Endothelial cell of umbilical vein (primary cell): ENCODE measurements around the gene PTPMT1. TPM values are rescaled to one million over a fixed set of nuclear protein-coding genes. Genes with fewer than 3 reads are reported as not detected.

ENCODE experiments used
- BruUV-seq: library from RNA; stranded (reverse); fragments of 400-500 nt; replicated peaks from 2 replicates; lab custom pipeline; 2021; lab: Mats Ljungman, UMichigan
- CTCF ChIA-PET: fragments of 300-600, 350-600 bp; sonication (Branson Sonifier 250); formaldehyde crosslinking; loops from one replicate; lab custom pipeline; 2021; ENCODE audit warnings: antibody characterized with exemption, inconsistent platforms; lab: Charles Lee
- POLR2A ChIA-PET: fragments of 300-600, 350-600 bp; sonication (Branson Sonifier 250); formaldehyde crosslinking; loops from one replicate; lab custom pipeline; 2021; ENCODE audit warnings: antibody characterized with exemption, inconsistent platforms; lab: Charles Lee
- DNase-seq: peaks from one replicate; pipeline ENCODE4 v3.0.0-alpha.2; 2011; ENCODE audit warnings: low read depth, low spot score
- FAIRE-seq: peaks from 2 replicates; lab custom pipeline; 2011; peaks lifted over from hg19 to GRCh38; lab: Jason Lieb, UNC
- H2AFZ ChIP-seq: 2 replicates; pipeline ENCODE4 v1.6.0; 2012; ENCODE audit warnings: low read depth, low read length, control low read depth, inconsistent platforms
- H3K27ac ChIP-seq: 2 replicates; pipeline ENCODE4 v1.5.1; 2011; ENCODE audit warnings: low read depth, mild to moderate bottlenecking, control low read depth, low read length, moderate library complexity; ENCODE audit not compliant: insufficient read depth
- H3K27me3 ChIP-seq, 2 experiments: 2 replicates each; pipeline versions ENCODE4 v1.6.0 to v1.6.1; 2011; ENCODE audit warnings: low read length in 2 of 2, mixed read lengths in 1 of 2; ENCODE audit not compliant: control insufficient read depth in 2 of 2, insufficient read depth in 2 of 2
- H3K36me3 ChIP-seq, 2 experiments: 2 replicates in 1 of 2; 3 replicates in 1 of 2; pipeline ENCODE4 v1.5.1; 2011; ENCODE audit warnings: low read length in 2 of 2, mild to moderate bottlenecking in 1 of 2, moderate library complexity in 1 of 2; ENCODE audit not compliant: control insufficient read depth in 2 of 2, insufficient read depth in 2 of 2; ENCODE audit errors: extremely low read depth in 1 of 2
- H3K4me1 ChIP-seq: 3 replicates; pipeline ENCODE4 v1.5.1; 2011; ENCODE audit warnings: mild to moderate bottlenecking, low read length; ENCODE audit not compliant: control insufficient read depth, insufficient read depth; ENCODE audit errors: extremely low read depth
- H3K4me2 ChIP-seq: 2 replicates; pipeline ENCODE4 v1.6.1; 2011; ENCODE audit warnings: low read length, control low read depth, mixed read lengths; ENCODE audit not compliant: insufficient read depth
- H3K4me3 ChIP-seq, 3 experiments: fragments of 200-600 bp in 1 of 3; sonication (generic), shearing (Covaris generic) in 1 of 3; replicated peaks in 1 of 3; 2 replicates each; pipeline ENCODE4 v1.5.1; 2011 to 2016; ENCODE audit warnings: control low read depth in 3 of 3, low read length in 3 of 3, mild to moderate bottlenecking in 2 of 3, inconsistent platforms in 1 of 3, low read depth in 1 of 3, moderate library complexity in 1 of 3; ENCODE audit not compliant: insufficient read depth in 1 of 3
- H3K79me2 ChIP-seq: 2 replicates; pipeline ENCODE4 v1.6.0; 2012; ENCODE audit warnings: low read length, inconsistent platforms; ENCODE audit not compliant: control insufficient read depth, insufficient read depth
- H3K9ac ChIP-seq: replicated peaks from 2 replicates; pipeline ENCODE3; 2011; ENCODE audit warnings: low read length, control low read depth; ENCODE audit not compliant: insufficient read depth; ENCODE audit errors: extremely low read depth
- H3K9me1 ChIP-seq: replicated peaks from 3 replicates; pipeline ENCODE4 v1.6.0; 2011; ENCODE audit warnings: mild to moderate bottlenecking, low read length; ENCODE audit not compliant: control insufficient read depth, insufficient read depth; ENCODE audit errors: extremely low read depth
- H3K9me3 ChIP-seq: replicated peaks from 2 replicates; pipeline ENCODE4 v1.5.1; 2012; ENCODE audit warnings: low read length, inconsistent platforms; ENCODE audit not compliant: control insufficient read depth, insufficient read depth
- H4K20me1 ChIP-seq: replicated peaks from 2 replicates; pipeline ENCODE3; 2011; ENCODE audit warnings: mild to moderate bottlenecking, low read length; ENCODE audit not compliant: control insufficient read depth, insufficient read depth; ENCODE audit errors: extremely low read depth
- EZH2 ChIP-seq: IDR thresholded peaks from 2 replicates; pipeline ENCODE4 v1.6.1; 2012; ENCODE audit warnings: borderline replicate concordance, low read depth, mild to moderate bottlenecking, moderate library complexity, low read length, inconsistent platforms; ENCODE audit not compliant: severe bottlenecking
- FOS ChIP-seq: IDR thresholded peaks from 2 replicates; pipeline ENCODE4 v1.6.1; 2011; ENCODE audit warnings: mild to moderate bottlenecking, low read length, moderate library complexity, borderline replicate concordance; ENCODE audit not compliant: insufficient read depth
- GATA2 ChIP-seq: IDR thresholded peaks from 2 replicates; pipeline ENCODE4 v1.7.0; 2011; ENCODE audit warnings: low read depth, mild to moderate bottlenecking, moderate library complexity, mixed read lengths, low read length; ENCODE audit not compliant: insufficient read length, insufficient read depth
- JUN ChIP-seq: IDR thresholded peaks from 2 replicates; pipeline ENCODE4 v1.6.1; 2011; ENCODE audit warnings: borderline replicate concordance, low read depth; ENCODE audit not compliant: insufficient read length, insufficient read depth
- MYC ChIP-seq: IDR thresholded peaks from one replicate; pipeline ENCODE4 v1.6.1; 2011; ENCODE audit warnings: mild to moderate bottlenecking, low read depth, low read length
- POLR2A ChIP-seq: IDR thresholded peaks from 2 replicates; pipeline ENCODE4 v1.6.1; 2012; ENCODE audit warnings: low read depth, mild to moderate bottlenecking, control low read depth, low read length
- POLR2AphosphoS5 ChIP-seq: IDR thresholded peaks from 2 replicates; pipeline ENCODE4 v1.6.1; 2012; ENCODE audit warnings: low read depth, mild to moderate bottlenecking, control low read depth, low read length, moderate library complexity; ENCODE audit not compliant: insufficient read depth
- dilution Hi-C: fragments of 300-500 bp; cut with MboI; formaldehyde crosslinking; loops from one replicate; pipeline ENCODE4 v1.15.0; 2019; ENCODE audit warnings: low sequenced_read_pairs; ENCODE audit not compliant: extremely low pct_ligation_motif_present
- intact Hi-C: fragments of 100-400 bp; cut with micrococcal nuclease; formaldehyde crosslinking; loops from one replicate; pipeline ENCODE4 v1.10.0; 2022
- polyA plus RNA-seq, 4 experiments: library from polyadenylated mRNA; depleted of rRNA in 3 of 4; stranded (reverse) in 3 of 4; unstranded in 1 of 4; fragments of >200 nt; gene quantifications; 2 replicates each; pipeline versions ENCODE4 v1.2.1 to v1.2.3, GENCODE V29; 2011 to 2012; ENCODE audit warnings: missing spikeins in 1 of 4
- total RNA-seq: library from RNA; stranded (reverse); gene quantifications from 2 replicates; pipeline ENCODE4 v1.2.3, GENCODE V29; 2021
- TF ChIP-seq, protein P1 (sequence below), 2 donors: IDR thresholded peaks; 1 replicate in 1 of 2; 2 replicates in 1 of 2; pipeline ENCODE4 v1.5.1; 2011; ENCODE audit warnings: low read length in 2 of 2, mild to moderate bottlenecking in 2 of 2, moderate library complexity in 2 of 2, control low read depth in 1 of 2, inconsistent platforms in 1 of 2, low read depth in 1 of 2; ENCODE audit not compliant: insufficient read depth in 1 of 2; ENCODE audit errors: extremely low read depth in 1 of 2
- TF ChIP-seq, protein P2 (sequence below): IDR thresholded peaks from 2 replicates; pipeline ENCODE4 v1.6.1; 2011; ENCODE audit not compliant: insufficient read depth, insufficient read length

The PTPMT1 gene
- total and polyA plus RNA-seq, 2 donors (not counting 3 experiments of a cell fraction or from before 2014, with no cell fraction given), result 44.6 to 83.1 TPM

GRCh38 chr11:47570651-47571356 lies 5.4 kb downstream of the PTPMT1 start:
- Histone ChIP-seq H3K9me3 (no peaks in the 10 kb centered on the region), H2AFZ (no peak overlapping the region), H4K20me1 (peaks cover 3% of the 10 kb centered on the region), H3K27me3 (no peaks in the 10 kb centered on the region), H3K4me1 (peaks cover 7% of the 10 kb centered on the region), H3K4me2 (no peak overlapping the region), H3K4me3 (no peak overlapping the region), H3K9ac (no peak overlapping the region), H3K36me3 (peaks cover 8 to 15% of the 10 kb centered on the region in 2 experiments), H3K27ac (no peak overlapping the region), H3K79me2 (peaks cover 31% of the 10 kb centered on the region), H3K9me1 (no peaks in the 10 kb centered on the region)
- TF ChIP-seq, protein P1, sequence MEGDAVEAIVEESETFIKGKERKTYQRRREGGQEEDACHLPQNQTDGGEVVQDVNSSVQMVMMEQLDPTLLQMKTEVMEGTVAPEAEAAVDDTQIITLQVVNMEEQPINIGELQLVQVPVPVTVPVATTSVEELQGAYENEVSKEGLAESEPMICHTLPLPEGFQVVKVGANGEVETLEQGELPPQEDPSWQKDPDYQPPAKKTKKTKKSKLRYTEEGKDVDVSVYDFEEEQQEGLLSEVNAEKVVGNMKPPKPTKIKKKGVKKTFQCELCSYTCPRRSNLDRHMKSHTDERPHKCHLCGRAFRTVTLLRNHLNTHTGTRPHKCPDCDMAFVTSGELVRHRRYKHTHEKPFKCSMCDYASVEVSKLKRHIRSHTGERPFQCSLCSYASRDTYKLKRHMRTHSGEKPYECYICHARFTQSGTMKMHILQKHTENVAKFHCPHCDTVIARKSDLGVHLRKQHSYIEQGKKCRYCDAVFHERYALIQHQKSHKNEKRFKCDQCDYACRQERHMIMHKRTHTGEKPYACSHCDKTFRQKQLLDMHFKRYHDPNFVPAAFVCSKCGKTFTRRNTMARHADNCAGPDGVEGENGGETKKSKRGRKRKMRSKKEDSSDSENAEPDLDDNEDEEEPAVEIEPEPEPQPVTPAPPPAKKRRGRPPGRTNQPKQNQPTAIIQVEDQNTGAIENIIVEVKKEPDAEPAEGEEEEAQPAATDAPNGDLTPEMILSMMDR (IDR thresholded peaks at IDR 0.05; ENCODE audit: extremely low read depth in 1 of 2, insufficient read depth in 1 of 2, low read depth in 1 of 2, low read length in 2 of 2), result no peak
- TF ChIP-seq EZH2, result no peak
- TF ChIP-seq, protein P2, sequence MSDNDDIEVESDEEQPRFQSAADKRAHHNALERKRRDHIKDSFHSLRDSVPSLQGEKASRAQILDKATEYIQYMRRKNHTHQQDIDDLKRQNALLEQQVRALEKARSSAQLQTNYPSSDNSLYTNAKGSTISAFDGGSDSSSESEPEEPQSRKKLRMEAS, result no peak
- TF ChIP-seq FOS, result no peak
- TF ChIP-seq POLR2A, result no peak
- no peak for TF ChIP-seq POLR2AphosphoS5
- no peak for TF ChIP-seq GATA2
- TF ChIP-seq MYC, result no peak
- no peak for TF ChIP-seq JUN
- FAIRE-seq (no peak), DNase-seq (no peak)
- BruUV-seq, result no TSS peak
- ChIA-PET POLR2A (no interaction called here), CTCF (interaction anchor here (1.2 kb wide), 1 partner anchor 70 kb away, joined by 3 read pairs; no protein-coding TSS in a partner anchor)
- dilution Hi-C loops (no loop called here), intact Hi-C loops (no loop called here)
